DOHH2 (cell line): Measurements from ENCODE around the gene PRDM16.

Experiments
- H3F3A ChIP-seq: fragments of 200-600 bp; sonication (generic), shearing (Covaris generic); 2 replicates; pipeline ENCODE4 v1.6.0; 2016; ENCODE audit warnings: antibody characterized with exemption, mild to moderate bottlenecking; ENCODE audit not compliant: control insufficient read depth, insufficient read depth
- H3K27ac ChIP-seq: fragments of 200-600 bp; sonication (generic); 2 replicates; pipeline ENCODE4 v1.5.1; 2014; ENCODE audit warnings: low read depth, mild to moderate bottlenecking, low read length, moderate library complexity
- H3K27me3 ChIP-seq: fragments of 200-600 bp; sonication (generic); 2 replicates; pipeline ENCODE4 v1.6.1; 2014; ENCODE audit warnings: mild to moderate bottlenecking, low read length, mixed read lengths; ENCODE audit not compliant: control insufficient read depth
- H3K36me3 ChIP-seq: fragments of 200-600 bp; sonication (generic); 2 replicates; pipeline ENCODE4 v1.6.1; 2014; ENCODE audit warnings: mild to moderate bottlenecking, low read length, moderate library complexity, mixed read lengths; ENCODE audit not compliant: control insufficient read depth
- H3K4me1 ChIP-seq: fragments of 200-600 bp; sonication (generic); 2 replicates; pipeline ENCODE4 v1.6.1; 2014; ENCODE audit warnings: mild to moderate bottlenecking, low read length, mixed read lengths; ENCODE audit not compliant: control insufficient read depth
- H3K4me2 ChIP-seq: fragments of 200-600 bp; sonication (generic); 2 replicates; pipeline ENCODE4 v1.6.0; 2014; ENCODE audit warnings: mild to moderate bottlenecking, low read length, moderate library complexity
- H3K4me3 ChIP-seq: fragments of 200-600 bp; sonication (generic); 2 replicates; pipeline ENCODE4 v1.5.1; 2014; ENCODE audit warnings: mild to moderate bottlenecking, low read length, mixed read lengths
- H3K79me2 ChIP-seq: fragments of 200-600 bp; sonication (generic); 2 replicates; pipeline ENCODE4 v1.6.1; 2014; ENCODE audit warnings: mild to moderate bottlenecking, low read length, mixed read lengths; ENCODE audit not compliant: control insufficient read depth
- H3K9me2 ChIP-seq: fragments of 200-600 bp; sonication (generic); replicated peaks from 2 replicates; pipeline ENCODE4 v1.6.1; 2014; ENCODE audit warnings: mild to moderate bottlenecking, low read length, mixed read lengths; ENCODE audit not compliant: control insufficient read depth
- H3K9me3 ChIP-seq: fragments of 200-600 bp; sonication (generic); 2 replicates; pipeline ENCODE4 v1.6.1; 2014; ENCODE audit warnings: antibody characterized with exemption, low read length, mixed read lengths; ENCODE audit not compliant: control insufficient read depth, insufficient read depth
- H4K20me1 ChIP-seq: fragments of 200-600 bp; sonication (generic); 2 replicates; pipeline ENCODE4 v1.6.0; 2014; ENCODE audit warnings: low read depth, mild to moderate bottlenecking, antibody characterized with exemption, low read length, moderate library complexity; ENCODE audit not compliant: control insufficient read depth, insufficient read depth
- CTCF ChIP-seq: fragments of 200-600 bp; sonication (generic); IDR thresholded peaks from one replicate; pipeline ENCODE4 v1.5.1; 2014; ENCODE audit warnings: antibody characterized with exemption, mild to moderate bottlenecking, low read depth, low read length; ENCODE audit not compliant: poor library complexity, severe bottlenecking
- EZH2phosphoT487 ChIP-seq: fragments of 200-600 bp; sonication (generic); IDR thresholded peaks from 2 replicates; pipeline ENCODE4 v1.6.1; 2017; ENCODE audit warnings: borderline replicate concordance, mild to moderate bottlenecking, antibody characterized with exemption, low read length, moderate library complexity, mixed read lengths

Gene PRDM16

DNA sequence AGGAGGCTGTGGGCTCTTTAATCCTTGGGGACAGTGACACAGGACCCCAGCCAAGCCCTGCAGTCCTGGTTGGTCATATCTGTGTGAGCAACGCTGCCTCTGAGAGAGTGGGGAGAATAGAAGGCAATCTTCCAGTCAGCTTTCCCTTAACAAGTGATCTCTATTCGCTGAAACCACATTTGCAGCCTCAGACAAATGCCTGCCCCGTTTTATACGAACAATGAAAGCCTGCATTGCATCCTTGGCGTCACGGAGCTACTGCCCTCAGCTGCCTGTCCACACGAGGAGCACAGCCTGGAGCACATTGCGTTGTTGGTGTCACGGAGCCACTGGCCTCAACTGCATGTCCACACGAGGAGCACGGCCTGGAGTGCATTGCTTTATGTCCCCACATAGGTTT, 235.2 kb downstream of the PRDM16 start:
- Histone ChIP-seq H3K4me3 (no peak overlapping the region), H3K9me2 (no peaks in the 10 kb centered on the region), H3K79me2 (no peaks in the 10 kb centered on the region), H3K4me2 (no peak overlapping the region), H3K4me1 (no peaks in the 10 kb centered on the region), H3K36me3 (no peaks in the 10 kb centered on the region), H3K27me3 (no peaks in the 10 kb centered on the region), H4K20me1 (no peaks in the 10 kb centered on the region), H3K27ac (no peak overlapping the region), H3F3A (no peaks in the 10 kb centered on the region), H3K9me3 (no peaks in the 10 kb centered on the region)
- TF ChIP-seq EZH2phosphoT487 = no peak
- TF ChIP-seq CTCF = no peak

DNA sequence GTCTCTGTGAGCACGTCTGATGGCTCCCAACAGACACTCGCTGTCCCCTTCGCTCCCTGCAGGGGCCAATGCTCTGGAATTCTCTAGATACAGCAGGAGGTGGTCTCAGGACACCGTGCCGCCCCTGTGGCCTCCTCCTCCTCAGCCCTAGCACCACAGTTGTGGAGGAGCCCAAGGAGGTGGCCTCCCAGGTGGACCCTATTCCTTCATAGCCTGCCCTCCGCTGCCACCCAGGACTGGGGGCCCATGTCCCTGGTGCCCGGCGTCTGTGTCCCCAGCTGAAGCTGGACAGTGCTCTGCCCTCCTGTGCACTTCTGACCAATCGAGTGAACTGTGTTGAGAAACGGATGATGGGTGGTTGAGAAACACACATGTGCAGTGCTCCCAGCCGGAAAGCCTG, 235.7 kb downstream of the PRDM16 start:
- Histone ChIP-seq H3F3A (no peaks in the 10 kb centered on the region), H3K79me2 (no peaks in the 10 kb centered on the region), H4K20me1 (no peaks in the 10 kb centered on the region), H3K27ac (no peak overlapping the region), H3K9me2 (no peaks in the 10 kb centered on the region), H3K4me2 (no peak overlapping the region), H3K9me3 (no peaks in the 10 kb centered on the region), H3K36me3 (no peaks in the 10 kb centered on the region), H3K27me3 (no peaks in the 10 kb centered on the region), H3K4me3 (no peak overlapping the region), H3K4me1 (no peaks in the 10 kb centered on the region)
- TF ChIP-seq EZH2phosphoT487 (no peak), CTCF (no peak)

DNA sequence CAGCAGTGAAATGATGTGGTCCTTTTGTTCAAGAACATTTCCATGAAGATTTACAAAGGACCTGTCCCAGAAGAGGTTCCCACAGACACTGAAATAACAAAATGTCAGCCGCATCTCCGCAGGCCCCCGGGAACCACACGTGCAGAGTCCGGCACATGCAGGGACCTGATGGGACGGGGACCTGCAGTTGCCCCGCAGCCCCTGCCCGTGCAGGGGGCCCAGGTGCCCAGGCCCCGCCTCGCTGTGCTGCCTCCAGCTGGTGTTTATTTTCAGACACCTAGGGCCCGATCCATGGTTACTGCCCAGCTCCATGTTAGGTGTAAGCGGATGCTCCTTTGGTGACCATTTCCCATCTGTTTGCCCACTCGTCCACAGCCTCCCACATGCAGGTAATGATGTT, 236.2 kb downstream of the PRDM16 start:
- H3K79me2 ChIP-seq = no peaks in the 10 kb centered on the region
- no peak overlapping the region for H3K4me2 ChIP-seq
- TF ChIP-seq EZH2phosphoT487 = no peak
- TF ChIP-seq CTCF = no peak
- H3K4me1 ChIP-seq = no peaks in the 10 kb centered on the region
- no peak overlapping the region for H3K4me3 ChIP-seq
- H3K27ac ChIP-seq = no peak overlapping the region
- no peaks in the 10 kb centered on the region for H3K9me2 ChIP-seq
- H3K27me3 ChIP-seq = no peaks in the 10 kb centered on the region
- H3F3A ChIP-seq = no peaks in the 10 kb centered on the region
- no peaks in the 10 kb centered on the region for H3K9me3 ChIP-seq
- no peaks in the 10 kb centered on the region for H4K20me1 ChIP-seq
- H3K36me3 ChIP-seq = no peaks in the 10 kb centered on the region
